ENCODE data around the gene OVCA2.

- TF ChIP-seq CTCF (IDR thresholded peaks at IDR 0.05; ENCODE audit: low read length) (no peak), EZH2 (IDR thresholded peaks at IDR 0.05; ENCODE audit: borderline replicate concordance, low read length) (no peak)
Measured at GRCh38 chr17:2057175-2057759, 15.4 kb downstream of the OVCA2 start.

Measured in OCI-LY1 (cell line).